GM12875 (cell line): Measurements from ENCODE around the gene CCT3.
A peak's percentile ranks its signal among the peaks of the same experiment; 100 is the strongest.
"Not testable (repeated sequence)": the region's sequence is repeated elsewhere in the genome, so short reads cannot be mapped to it uniquely, and the experiment has no call there.

Source experiments
- H3K4me3 ChIP-seq: one replicate; pipeline ENCODE4 v1.5.1; 2011; ENCODE audit warnings: low read depth, low read length, control low read depth
- TF ChIP-seq, protein P1 (sequence below): IDR thresholded peaks from 2 replicates; pipeline ENCODE4 v1.5.1; 2011; ENCODE audit warnings: low read depth, mild to moderate bottlenecking, control low read depth, inconsistent platforms, low read length, moderate library complexity, borderline replicate concordance; ENCODE audit not compliant: insufficient read depth

CCT3 gene

DNA sequence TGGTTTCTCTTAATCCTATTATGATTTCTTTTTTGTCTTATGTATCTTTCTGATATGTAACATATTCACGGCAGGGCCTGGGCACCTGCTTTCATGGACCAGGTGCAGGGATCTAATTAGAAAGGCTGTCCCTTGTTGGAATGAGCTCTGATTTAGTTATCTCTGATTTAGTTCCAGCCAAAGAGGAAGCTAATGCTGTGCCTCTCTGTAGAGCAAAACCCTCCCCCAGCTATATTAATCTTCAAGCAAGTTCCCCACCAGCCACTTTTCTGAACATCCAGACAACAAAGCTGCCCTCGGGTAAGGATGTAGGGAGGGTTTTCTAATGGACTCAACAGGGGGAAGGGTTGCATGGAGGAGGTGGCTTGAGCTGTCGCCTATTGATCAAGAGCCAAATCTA, 6.3 kb upstream of the CCT3 start:
- TF ChIP-seq, protein P1, sequence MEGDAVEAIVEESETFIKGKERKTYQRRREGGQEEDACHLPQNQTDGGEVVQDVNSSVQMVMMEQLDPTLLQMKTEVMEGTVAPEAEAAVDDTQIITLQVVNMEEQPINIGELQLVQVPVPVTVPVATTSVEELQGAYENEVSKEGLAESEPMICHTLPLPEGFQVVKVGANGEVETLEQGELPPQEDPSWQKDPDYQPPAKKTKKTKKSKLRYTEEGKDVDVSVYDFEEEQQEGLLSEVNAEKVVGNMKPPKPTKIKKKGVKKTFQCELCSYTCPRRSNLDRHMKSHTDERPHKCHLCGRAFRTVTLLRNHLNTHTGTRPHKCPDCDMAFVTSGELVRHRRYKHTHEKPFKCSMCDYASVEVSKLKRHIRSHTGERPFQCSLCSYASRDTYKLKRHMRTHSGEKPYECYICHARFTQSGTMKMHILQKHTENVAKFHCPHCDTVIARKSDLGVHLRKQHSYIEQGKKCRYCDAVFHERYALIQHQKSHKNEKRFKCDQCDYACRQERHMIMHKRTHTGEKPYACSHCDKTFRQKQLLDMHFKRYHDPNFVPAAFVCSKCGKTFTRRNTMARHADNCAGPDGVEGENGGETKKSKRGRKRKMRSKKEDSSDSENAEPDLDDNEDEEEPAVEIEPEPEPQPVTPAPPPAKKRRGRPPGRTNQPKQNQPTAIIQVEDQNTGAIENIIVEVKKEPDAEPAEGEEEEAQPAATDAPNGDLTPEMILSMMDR: no peak

DNA sequence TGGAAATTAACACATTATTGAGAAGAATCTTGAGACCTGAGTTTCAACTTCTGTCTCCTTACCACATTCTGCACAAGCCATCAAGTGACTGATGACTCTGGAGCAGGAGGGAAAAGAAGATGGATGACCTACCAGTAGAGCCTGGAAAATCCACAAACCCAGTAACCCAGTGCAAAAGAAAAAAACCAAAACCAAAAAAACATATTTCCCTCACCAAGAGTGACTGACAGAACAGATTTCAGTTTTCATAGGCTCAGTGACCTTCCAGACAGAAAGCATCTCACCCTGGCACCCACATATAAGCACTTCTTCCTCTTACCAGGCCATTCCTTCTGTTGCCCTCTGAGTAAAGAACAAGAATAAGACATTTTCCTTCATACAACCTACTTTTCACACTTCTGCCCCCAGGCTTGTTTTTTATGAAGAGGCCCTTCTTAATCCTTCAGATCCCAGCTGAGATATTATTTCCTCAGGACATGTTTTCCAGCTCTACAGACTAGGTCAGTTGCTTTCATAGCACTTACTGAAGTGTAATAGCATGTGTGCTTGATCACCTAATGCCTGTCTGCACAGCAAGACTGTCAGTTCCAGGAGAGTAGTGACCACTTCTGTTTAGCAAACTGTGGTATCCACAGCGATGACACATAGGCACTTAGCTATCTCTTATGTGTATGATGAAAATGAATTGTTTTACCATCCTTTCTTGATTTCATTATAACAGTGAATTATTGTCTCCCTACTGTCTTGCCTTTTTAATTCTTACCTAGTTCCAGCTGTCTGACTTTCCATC, 4.3 kb upstream of the CCT3 start:
- TF ChIP-seq, protein P1: no peak

More for the DNA sequence above, 6.3 kb upstream of the CCT3 start:
- no peak overlapping the region for H3K4me3 ChIP-seq

DNA sequence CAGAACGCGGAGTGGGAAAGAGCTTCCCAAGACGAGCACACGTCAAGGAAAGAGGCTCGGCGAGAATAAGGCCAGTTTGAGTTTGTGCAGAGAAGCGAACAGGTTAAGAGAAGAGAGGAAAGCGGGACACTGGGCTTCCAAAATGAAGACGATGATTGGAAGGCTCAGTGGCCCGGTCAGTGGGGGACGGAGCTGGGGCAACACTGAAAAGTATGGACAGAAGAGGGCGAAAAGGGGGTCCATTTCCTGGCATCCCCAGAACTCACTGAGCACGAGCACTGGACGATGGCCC, 258 bp downstream of the CCT3 start:
- TF ChIP-seq, protein P1: no peak
- peak overlapping the region; percentile 91 for H3K4me3 ChIP-seq

More for the DNA sequence above, 4.3 kb upstream of the CCT3 start:
- H3K4me3 ChIP-seq: no peak overlapping the region

DNA sequence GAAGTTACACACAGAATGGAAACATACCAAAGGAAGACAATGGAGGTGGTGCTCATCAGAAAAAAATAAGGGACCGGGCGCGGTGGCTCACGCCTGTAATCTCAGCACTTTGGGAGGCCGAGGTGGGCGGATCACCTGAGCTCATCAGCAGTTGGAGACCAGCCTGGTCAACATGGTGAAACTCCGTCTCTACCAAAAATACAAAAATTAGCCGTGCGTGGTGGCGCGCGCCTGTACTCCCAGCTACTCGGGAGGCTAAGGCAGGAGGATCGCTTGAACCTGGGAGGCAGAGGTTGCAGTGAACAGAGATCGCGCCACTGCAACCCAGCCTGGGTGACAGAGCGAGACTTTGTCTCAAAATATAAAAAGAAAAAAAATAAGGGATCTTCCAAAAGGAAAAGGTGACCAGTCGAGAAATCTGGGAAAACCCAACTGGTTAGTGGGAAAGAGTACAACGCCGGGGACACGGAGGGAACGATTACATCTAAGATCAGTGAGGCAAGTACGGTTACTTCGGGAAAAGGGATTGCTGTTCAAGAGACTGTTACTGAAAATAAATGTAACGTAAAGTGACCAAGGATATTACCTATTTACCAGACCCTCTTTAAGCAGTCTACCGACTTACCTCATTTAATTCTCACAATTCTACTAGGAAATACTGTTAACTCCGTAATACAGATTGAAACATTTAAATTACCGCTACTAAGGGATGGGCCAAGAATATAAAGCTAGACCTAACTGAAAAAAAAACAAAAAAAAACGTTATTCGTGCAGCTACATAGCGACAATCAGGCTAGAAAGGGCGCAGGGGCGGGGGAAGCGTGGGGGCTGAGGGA, 822 bp downstream of the CCT3 start:
- H3K4me3 ChIP-seq: peak overlapping the region; percentile 91
- TF ChIP-seq, protein P1: no peak

DNA sequence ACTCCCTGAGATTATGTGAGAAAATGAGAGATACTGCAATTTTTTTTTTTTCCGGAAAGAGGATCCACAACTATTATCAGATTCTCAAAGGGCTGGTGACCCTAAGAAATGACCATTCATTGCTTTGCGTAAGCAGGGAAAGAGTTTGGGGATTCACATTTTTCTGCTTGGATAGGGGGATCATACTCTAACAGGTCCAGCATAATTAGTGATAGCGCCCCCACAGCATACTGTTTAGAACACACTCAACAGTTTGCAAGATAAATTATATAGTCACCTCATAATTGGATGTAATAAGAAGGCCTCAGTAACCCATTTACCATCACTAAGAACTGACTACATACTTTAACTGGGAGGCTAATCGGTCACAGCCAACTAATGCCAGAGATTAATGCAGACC, 1.9 kb downstream of the CCT3 start:
- no peak overlapping the region for H3K4me3 ChIP-seq
- TF ChIP-seq, protein P1: peak; percentile 46; the same call in 1 of the 2 replicates

DNA sequence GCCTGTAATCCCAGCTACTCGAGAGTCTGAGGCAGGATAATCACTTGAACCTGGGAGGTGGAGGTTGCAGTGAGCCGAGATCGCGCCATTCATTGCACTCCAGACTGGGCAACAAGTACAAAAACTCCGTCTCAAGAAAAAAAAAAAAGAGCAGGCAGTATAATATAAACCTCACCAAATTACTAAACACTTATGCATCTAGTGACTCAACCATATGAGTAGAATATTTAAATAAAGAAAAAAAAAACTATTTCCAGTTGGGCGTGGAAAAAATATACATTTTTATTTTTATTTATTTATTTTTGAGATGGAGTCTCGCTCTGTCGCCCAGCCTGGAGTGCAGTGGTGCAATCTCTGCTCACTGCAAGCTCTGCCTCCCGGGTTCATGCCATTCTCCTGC, 14.9 kb downstream of the CCT3 start:
- H3K4me3 ChIP-seq: not testable (repeated sequence)

DNA sequence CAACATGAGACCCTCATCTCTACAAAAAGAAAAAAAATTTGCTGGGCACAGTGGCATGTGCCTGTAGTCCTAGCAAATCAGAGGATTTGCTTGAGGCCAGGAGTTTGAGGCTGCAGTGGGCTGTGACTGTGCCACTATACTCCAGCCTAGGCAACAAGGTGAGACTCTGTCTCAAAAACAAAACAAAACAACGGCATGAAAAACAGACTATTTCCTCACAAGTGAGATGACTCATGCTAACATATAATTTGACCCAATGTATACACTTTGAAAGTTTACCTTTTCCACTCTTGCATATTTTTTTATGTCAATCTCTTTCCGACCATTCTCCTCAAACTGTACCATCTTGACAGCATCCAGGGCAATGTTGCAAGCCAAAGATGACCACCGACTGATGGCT, 17.5 kb downstream of the CCT3 start:
- no peak overlapping the region for H3K4me3 ChIP-seq
- TF ChIP-seq, protein P1: no peak
